Activated CD8-positive, alpha-beta memory T cell treated with anti-CD3 and anti-CD28 coated beads for 24 hours (primary cell): Measurements from ENCODE around the gene TMEM138.
A peak's percentile ranks its signal among the peaks of the same experiment; 100 is the strongest.

Experiments used
- DNase-seq: peaks from one replicate; pipeline ENCODE4 v3.0.0-alpha.2; 2020

The TMEM138 gene

DNA sequence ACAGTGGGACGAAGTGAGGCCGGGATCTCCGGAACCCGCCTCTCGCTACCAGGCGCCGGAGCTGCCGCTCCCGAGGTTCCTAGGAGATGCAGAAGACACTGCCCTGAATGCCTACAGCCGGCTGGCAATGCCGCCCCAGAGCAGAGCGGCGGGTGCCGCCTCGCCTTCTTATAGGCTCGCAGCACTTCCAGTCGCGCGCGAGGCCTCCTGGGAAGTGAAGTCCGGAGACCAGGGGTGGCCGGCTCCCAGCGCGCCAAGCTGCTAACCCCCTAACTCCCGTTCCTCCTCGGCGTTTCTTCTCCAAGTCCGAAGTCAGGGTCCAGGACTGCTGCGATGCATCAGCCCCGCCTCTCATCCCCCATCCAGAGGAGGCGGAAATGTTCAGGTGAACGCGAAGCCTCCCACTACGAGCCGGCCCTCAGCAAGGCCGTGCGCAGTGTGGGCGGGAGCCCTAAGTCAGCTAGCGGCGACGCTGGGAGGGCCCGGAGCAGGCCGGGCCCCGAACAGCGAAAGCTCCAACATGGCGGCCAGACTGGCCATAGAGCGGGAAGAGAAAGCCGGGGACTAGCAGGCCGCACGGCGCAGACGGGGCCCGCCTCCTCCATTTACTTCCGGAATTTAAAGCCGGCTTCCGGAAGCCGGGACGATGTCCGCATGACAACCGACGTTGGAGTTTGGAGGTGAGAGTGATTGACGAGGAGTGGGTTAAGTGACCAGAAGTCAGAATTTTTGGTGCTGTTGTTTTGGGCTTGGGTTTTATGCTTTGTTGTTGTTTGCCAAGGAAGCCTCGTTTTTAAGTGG lies at the start of gene TMEM138, which contains the start of gene CYB561A3:
Gene TMEM138 (plus strand): TSS at position 634 of the 801 bp plus-strand sequence. CDS start 2,017 bp downstream, outside the sequence.
Gene CYB561A3 (minus strand): TSS at position 142 of the 801 bp plus-strand sequence. CDS start 5,169 bp downstream, outside the sequence.
- DNase-seq = peak; percentile 94

DNA sequence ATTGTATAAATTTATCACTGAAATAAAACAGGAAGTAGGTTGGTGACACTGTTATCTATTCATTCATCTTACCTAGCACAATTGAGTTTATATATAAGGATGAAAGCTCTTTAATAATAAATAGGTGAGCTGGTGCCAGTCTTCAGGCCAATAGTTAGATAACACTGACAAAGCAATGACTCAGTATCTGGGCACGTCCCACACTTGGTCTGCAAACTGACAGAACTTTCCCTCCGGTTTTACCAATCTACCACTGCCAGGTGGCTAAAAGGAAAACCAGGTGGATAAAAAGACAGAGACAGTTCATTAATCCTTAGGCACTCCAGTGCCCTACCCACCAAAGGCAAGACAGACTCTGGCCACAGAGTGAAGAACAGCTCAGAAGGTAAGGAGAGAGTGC lies 46.9 kb upstream of the TMEM138 start:
- no peak for DNase-seq

DNA sequence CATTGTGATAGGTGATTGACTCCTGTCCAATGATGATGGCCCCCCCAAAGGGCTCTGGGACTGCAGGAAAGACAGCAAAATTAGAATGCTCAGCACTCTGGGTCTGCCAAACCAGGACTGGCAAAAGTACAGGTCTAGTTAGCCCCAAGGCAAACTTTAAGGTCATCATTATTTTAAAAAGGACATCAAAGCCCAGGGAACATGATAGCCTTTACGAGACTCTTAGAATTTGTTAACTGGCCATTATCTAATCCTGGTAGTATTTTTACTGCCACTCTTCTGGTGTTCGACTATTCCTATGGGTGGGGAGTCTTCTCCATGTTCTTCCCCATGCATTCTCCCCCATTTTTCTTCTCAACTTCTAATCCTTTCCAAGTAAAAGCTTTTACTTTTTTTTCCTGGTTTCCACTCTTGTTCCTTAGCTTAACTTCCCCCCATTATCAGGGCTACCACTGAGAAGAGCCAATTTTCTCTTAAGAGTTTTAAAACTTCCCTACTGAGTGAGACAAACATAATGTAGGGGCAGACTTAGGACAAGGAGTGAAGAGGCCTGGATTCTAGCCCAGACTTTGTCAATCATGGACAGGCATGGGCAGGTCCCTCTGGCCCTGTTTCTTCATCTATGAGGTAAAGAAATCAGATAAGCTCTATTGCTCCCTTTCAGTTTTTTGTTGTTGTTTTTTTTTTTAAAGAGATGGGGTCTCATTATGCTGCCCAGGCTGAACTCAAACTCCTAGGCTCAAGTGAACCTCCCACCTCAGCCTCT lies 36.3 kb upstream of the TMEM138 start:
- no peak for DNase-seq

DNA sequence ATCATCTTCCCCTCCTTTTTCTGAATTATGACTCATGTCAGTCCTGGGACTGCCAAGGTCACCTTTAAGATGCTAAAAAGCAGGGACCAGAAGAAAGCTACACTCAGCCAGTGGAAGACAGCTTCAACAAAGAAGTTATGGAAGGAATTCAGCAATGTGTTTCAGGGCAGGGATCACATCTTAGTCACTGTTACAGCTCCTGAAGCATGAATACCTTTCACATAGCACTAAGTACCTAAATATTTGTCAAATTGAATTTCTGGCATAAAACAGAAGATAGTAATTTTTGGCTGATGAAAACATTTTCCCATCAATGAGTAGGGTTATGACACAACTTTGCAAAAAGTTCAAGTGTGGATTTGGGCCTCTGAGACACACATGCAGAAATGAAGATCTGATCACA lies 34.5 kb upstream of the TMEM138 start:
- no peak for DNase-seq

GRCh38 chr11:61328351-61328750 lies 33.8 kb upstream of the TMEM138 start:
- DNase-seq = no peak

DNA sequence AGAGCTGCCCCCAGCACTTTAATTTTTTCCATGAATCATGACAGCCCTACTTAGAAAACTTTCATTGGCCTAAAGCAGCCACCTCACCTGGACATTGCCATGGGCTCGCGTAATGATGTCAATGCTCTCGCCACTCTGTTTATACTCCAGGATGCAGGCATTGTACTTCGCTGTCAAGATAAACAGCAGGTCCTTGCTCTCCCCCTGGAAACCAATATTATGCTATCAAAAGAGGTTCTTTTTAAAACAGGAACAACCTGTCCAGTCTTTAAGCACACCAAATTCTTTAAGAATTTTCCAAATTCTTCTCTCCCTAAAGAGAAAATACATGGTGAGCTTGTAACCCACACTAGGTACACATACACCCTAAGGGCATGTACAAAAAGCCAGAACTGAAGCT lies 32.3 kb upstream of the TMEM138 start:
- DNase-seq = no peak

DNA sequence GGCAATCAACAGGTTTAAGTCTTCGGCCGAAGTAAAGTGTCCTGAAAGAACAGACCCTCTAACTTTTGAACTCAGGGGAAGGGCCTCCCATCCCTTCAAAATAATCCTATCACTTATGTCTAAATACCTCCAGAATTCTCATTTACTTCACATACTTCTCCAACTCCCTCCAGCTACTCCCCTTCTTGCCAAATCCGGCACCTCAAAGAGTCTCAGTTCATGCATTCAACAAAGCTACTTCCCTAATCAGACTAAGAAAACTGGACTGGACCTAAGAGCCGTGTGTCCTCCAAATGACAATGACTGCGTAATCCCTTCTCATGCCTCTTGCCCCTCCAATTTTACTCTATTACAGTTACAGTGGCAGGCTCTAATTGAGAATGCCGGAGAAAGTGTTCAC lies 30.5 kb upstream of the TMEM138 start:
- no peak for DNase-seq

- DNase-seq = peak; percentile 59
Measured at GRCh38 chr11:61332281-61332796, 29.8 kb upstream of the TMEM138 start.

GRCh38 chr11:61332797-61333549 lies 29.2 kb upstream of the TMEM138 start, which contains the start of the genes DDB1 and TKFC:
DDB1 (minus strand) TSS chr11:61333105; CDS start chr11:61332968, 137 bp downstream.
TKFC (plus strand) TSS chr11:61333228; CDS start chr11:61334729, 1,501 bp downstream.
- peak; percentile 98 for DNase-seq

DNA sequence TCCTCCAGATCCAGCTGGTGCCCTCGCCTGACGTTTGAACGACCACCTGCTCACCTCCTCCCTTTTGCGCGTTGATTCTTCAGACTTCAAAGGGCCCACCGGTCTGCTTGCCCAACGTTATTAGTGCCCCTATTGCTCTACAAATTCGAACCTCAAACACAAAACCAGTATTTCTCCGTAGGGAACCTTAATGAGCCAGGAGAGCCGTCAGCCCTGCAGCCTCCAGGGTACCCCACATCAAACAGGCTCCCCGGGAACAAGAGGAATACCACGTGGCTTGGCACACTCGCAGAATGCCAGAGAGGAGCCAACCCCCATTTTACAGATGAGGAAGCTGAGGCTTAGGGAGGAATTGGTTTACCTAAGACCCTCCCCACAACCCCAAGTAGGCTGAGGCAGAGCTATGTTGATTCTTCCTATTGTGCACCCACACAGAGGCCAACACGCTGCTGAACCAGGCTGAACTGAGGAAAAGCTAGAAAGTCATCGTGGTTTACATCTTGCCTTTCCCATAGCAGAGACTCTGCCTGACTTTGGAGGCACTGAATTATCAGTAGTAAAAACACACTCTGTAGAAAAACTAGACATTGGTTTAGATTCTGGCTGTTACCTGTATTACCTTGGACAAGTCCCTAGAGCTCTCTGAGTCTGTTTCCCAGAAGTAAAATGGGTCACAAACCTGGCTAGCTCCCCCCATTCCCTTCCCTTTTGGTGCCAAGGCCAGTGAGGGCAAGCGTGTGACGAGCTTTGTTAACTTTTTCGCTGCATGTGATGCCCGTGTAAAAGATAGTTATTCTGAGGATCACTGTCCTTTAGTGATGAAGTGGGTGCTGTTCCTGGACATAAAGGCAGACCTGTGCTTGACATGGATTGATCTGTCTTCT lies 28.4 kb upstream of the TMEM138 start:
- DNase-seq = peak; percentile 59

DNA sequence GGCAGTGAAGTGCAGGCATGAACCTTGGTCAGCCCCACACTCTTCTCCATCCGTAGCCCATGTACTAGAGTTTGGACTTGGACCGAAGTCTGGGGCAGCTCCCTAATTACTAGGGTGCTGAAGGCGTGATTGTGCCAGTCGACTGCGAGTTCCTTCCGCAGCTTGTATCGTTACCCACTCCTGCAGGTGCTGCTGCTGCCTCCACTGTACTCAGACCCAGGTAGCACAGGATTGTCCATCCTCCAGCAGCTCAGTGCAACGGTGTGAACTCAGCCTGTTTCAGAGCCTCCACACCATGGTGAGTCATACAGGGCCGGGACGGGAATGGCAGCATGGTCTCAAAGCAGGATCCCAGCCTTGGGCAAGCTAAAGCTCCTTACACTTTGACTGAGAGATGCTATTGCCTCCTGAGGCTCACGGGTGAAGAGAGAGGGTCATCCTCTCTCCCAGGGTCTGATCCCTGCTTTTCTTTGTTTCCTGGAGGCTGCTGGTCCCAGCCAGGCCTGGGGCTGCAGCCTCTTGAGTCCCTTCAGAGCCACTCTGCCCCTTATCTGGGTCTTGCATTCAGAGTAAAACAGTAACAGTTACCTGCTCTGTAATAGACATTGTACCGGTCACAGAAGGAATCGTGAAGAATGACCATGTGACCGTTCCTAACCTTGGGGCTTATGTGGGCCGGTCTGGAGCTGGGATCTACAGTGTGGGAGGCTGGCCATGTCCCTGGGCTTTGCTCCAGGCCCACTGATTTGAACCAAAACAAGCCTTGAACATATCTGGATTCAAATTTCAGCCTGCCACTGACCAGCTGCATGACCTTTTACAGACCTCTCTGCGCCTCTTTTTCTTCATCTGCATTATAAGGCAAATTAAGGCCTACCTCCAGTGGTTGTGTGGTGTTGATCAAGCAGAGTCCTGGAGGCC lies 27.5 kb upstream of the TMEM138 start:
- peak; percentile 60 for DNase-seq

- no peak for DNase-seq
Measured at GRCh38 chr11:61335355-61335710, 26.8 kb upstream of the TMEM138 start.

DNA sequence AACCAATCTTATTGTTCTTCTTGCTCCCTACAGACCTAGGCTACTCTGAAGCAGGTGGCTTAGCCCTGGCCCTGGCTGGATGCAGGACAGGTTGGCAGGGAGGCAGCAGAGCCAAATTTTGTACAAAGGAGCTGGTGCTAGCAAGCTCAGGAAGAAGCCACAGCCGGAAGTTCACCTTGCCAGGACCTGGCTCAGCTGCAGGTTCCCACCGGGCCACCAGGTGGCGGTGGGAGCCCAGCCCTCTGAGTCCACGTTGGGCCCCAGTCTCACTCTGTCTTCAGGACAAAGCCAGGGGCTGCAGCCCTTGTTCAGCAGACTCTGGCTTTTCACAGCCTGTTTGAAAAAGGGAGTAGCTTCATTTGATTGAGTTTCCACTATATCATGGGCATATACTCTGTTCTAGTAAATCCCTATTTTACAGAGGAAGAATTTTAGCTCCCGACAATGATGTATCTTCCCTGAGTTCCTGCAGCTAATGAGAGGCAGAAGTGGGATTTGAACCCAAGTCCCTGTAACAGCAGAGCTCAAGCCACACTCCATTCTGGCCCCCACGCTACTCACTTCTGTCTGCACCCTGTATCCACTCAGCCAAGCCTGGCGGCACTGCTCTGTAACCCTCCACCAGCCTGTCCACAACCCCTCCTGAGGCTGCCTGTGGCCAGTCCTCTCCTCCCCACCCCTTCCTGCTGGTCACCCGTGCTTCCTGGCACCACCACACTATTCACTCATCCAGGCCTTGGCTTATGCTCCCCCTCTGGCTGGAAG lies 25.8 kb upstream of the TMEM138 start:
- peak; percentile 91 for DNase-seq

- DNase-seq = no peak
Measured at GRCh38 chr11:61337706-61338470, 24.3 kb upstream of the TMEM138 start.

- DNase-seq = no peak
Measured at GRCh38 chr11:61338783-61339489, 23.2 kb upstream of the TMEM138 start.

- DNase-seq = no peak
Measured at GRCh38 chr11:61339490-61339878, 22.7 kb upstream of the TMEM138 start.

DNA sequence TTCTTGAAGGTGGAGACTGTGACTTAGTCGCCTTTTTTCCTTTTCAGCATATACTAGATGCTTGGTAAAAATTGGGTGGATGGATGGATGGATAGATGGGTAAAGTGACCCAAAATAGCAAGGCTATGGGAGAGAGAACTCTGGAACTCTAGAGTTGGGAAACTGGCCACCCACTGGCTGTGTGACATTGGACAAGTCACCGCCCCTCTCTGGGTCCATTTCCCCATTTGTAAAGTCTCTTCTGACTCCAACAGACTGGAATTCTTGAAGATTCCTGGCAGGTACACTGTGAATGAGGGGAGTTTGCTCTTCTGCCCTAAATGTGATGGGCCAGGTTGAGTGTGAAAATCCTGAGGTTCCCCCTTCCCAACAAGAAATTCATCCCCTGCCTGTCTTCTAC lies 21.2 kb upstream of the TMEM138 start:
- DNase-seq = no peak

GRCh38 chr11:61341706-61342105 lies 20.5 kb upstream of the TMEM138 start:
- no peak for DNase-seq
